ENCODE measurements around the gene AGAP9. TPM values are rescaled to one million over a fixed set of nuclear protein-coding genes. Genes with fewer than 3 reads are reported as not detected.
"Not testable (repeated sequence)": the region's sequence is repeated elsewhere in the genome, so short reads cannot be mapped to it uniquely, and the experiment has no call there.

The AGAP9 gene
- polyA plus RNA-seq, 1 donor from 2014 or later = 12.0 TPM

- not testable (repeated sequence) for H3K36me3 ChIP-seq (ENCODE audit: insufficient read depth, low read length); H3K9me3 ChIP-seq (ENCODE audit: low read length); H3K79me2 ChIP-seq (replicated peaks; ENCODE audit: insufficient read depth, low read length); H3K9ac ChIP-seq (ENCODE audit: low read length); H3K4me3 ChIP-seq (ENCODE audit: low read length); H3K9me2 ChIP-seq (ENCODE audit: insufficient read depth, low read length); H4K20me1 ChIP-seq (ENCODE audit: insufficient read depth); H2AFZ ChIP-seq (ENCODE audit: low read depth, low read length); H3K27me3 ChIP-seq (ENCODE audit: insufficient read depth, low read depth, low read length); H3K4me2 ChIP-seq (ENCODE audit: low read length); H3F3A ChIP-seq (ENCODE audit: insufficient read depth, low read length, poor library complexity, severe bottlenecking); H3K27ac ChIP-seq (ENCODE audit: low read length)
Observed at GRCh38 chr10:47478114-47478513, 45.3 kb downstream of the AGAP9 start.

GRCh38 chr10:47477078-47477477 is 46.4 kb downstream of the AGAP9 start:
- not testable (repeated sequence) for H3F3A ChIP-seq (ENCODE audit: insufficient read depth, low read length, poor library complexity, severe bottlenecking); H3K79me2 ChIP-seq (replicated peaks; ENCODE audit: insufficient read depth, low read length); H3K9me2 ChIP-seq (ENCODE audit: insufficient read depth, low read length); H3K36me3 ChIP-seq (ENCODE audit: insufficient read depth, low read length); H3K9ac ChIP-seq (ENCODE audit: low read length); H4K20me1 ChIP-seq (ENCODE audit: insufficient read depth); H2AFZ ChIP-seq (ENCODE audit: low read depth, low read length); H3K27me3 ChIP-seq (ENCODE audit: insufficient read depth, low read depth, low read length); H3K4me2 ChIP-seq (ENCODE audit: low read length); H3K4me3 ChIP-seq (ENCODE audit: low read length); H3K9me3 ChIP-seq (ENCODE audit: low read length); H3K27ac ChIP-seq (ENCODE audit: low read length)

- H3K9me3 ChIP-seq (ENCODE audit: low read length); H3K79me2 ChIP-seq (replicated peaks; ENCODE audit: insufficient read depth, low read length); H4K20me1 ChIP-seq (ENCODE audit: insufficient read depth); H3K9me2 ChIP-seq (ENCODE audit: insufficient read depth, low read length); H3K27ac ChIP-seq (ENCODE audit: low read length); H3K27me3 ChIP-seq (ENCODE audit: insufficient read depth, low read depth, low read length); H3K4me3 ChIP-seq (ENCODE audit: low read length); H3K9ac ChIP-seq (ENCODE audit: low read length); H3K4me2 ChIP-seq (ENCODE audit: low read length); H2AFZ ChIP-seq (ENCODE audit: low read depth, low read length); H3K36me3 ChIP-seq (ENCODE audit: insufficient read depth, low read length); H3F3A ChIP-seq (ENCODE audit: insufficient read depth, low read length, poor library complexity, severe bottlenecking): not testable (repeated sequence)
Observed at GRCh38 chr10:47475101-47475500, 48.3 kb downstream of the AGAP9 start.

GRCh38 chr10:47473516-47473915 is 49.9 kb downstream of the AGAP9 start:
- H3K79me2 ChIP-seq (replicated peaks; ENCODE audit: insufficient read depth, low read length); H3K4me2 ChIP-seq (ENCODE audit: low read length); H3F3A ChIP-seq (ENCODE audit: insufficient read depth, low read length, poor library complexity, severe bottlenecking): not testable (repeated sequence)

GRCh38 chr10:47472647-47473046 is 50.8 kb downstream of the AGAP9 start:
- not testable (repeated sequence) for H3K27me3 ChIP-seq (ENCODE audit: insufficient read depth, low read depth, low read length); H4K20me1 ChIP-seq (ENCODE audit: insufficient read depth); H3K9me3 ChIP-seq (ENCODE audit: low read length); H2AFZ ChIP-seq (ENCODE audit: low read depth, low read length); H3F3A ChIP-seq (ENCODE audit: insufficient read depth, low read length, poor library complexity, severe bottlenecking); H3K9ac ChIP-seq (ENCODE audit: low read length); H3K36me3 ChIP-seq (ENCODE audit: insufficient read depth, low read length); H3K79me2 ChIP-seq (replicated peaks; ENCODE audit: insufficient read depth, low read length); H3K4me3 ChIP-seq (ENCODE audit: low read length); H3K9me2 ChIP-seq (ENCODE audit: insufficient read depth, low read length); H3K4me2 ChIP-seq (ENCODE audit: low read length); H3K27ac ChIP-seq (ENCODE audit: low read length)

More at GRCh38 chr10:47473516-47473915, 49.9 kb downstream of the AGAP9 start:
- not testable (repeated sequence) for H4K20me1 ChIP-seq (ENCODE audit: insufficient read depth); H3K27me3 ChIP-seq (ENCODE audit: insufficient read depth, low read depth, low read length); H3K4me3 ChIP-seq (ENCODE audit: low read length); H2AFZ ChIP-seq (ENCODE audit: low read depth, low read length); H3K9me2 ChIP-seq (ENCODE audit: insufficient read depth, low read length); H3K27ac ChIP-seq (ENCODE audit: low read length); H3K9me3 ChIP-seq (ENCODE audit: low read length); H3K36me3 ChIP-seq (ENCODE audit: insufficient read depth, low read length); H3K9ac ChIP-seq (ENCODE audit: low read length)

- H2AFZ ChIP-seq (ENCODE audit: low read depth, low read length); H3K9ac ChIP-seq (ENCODE audit: low read length); H4K20me1 ChIP-seq (ENCODE audit: insufficient read depth); H3K9me2 ChIP-seq (ENCODE audit: insufficient read depth, low read length); H3K36me3 ChIP-seq (ENCODE audit: insufficient read depth, low read length); H3K27me3 ChIP-seq (ENCODE audit: insufficient read depth, low read depth, low read length); H3F3A ChIP-seq (ENCODE audit: insufficient read depth, low read length, poor library complexity, severe bottlenecking); H3K27ac ChIP-seq (ENCODE audit: low read length); H3K4me3 ChIP-seq (ENCODE audit: low read length); H3K4me2 ChIP-seq (ENCODE audit: low read length); H3K79me2 ChIP-seq (replicated peaks; ENCODE audit: insufficient read depth, low read length); H3K9me3 ChIP-seq (ENCODE audit: low read length): not testable (repeated sequence)
Observed at GRCh38 chr10:47472072-47472471, 51.4 kb downstream of the AGAP9 start.

GRCh38 chr10:47468731-47469528 is 54.5 kb downstream of the AGAP9 start:
- not testable (repeated sequence) for H3K27ac ChIP-seq (ENCODE audit: low read length); H3K9me3 ChIP-seq (ENCODE audit: low read length); H3K36me3 ChIP-seq (ENCODE audit: insufficient read depth, low read length)

GRCh38 chr10:47467957-47468356 is 55.5 kb downstream of the AGAP9 start:
- not testable (repeated sequence) for H4K20me1 ChIP-seq (ENCODE audit: insufficient read depth); H3K27ac ChIP-seq (ENCODE audit: low read length); H3K36me3 ChIP-seq (ENCODE audit: insufficient read depth, low read length); H3K27me3 ChIP-seq (ENCODE audit: insufficient read depth, low read depth, low read length); H3K4me2 ChIP-seq (ENCODE audit: low read length); H3K9me3 ChIP-seq (ENCODE audit: low read length); H3K9ac ChIP-seq (ENCODE audit: low read length); H3K9me2 ChIP-seq (ENCODE audit: insufficient read depth, low read length); H3K79me2 ChIP-seq (replicated peaks; ENCODE audit: insufficient read depth, low read length); H2AFZ ChIP-seq (ENCODE audit: low read depth, low read length); H3F3A ChIP-seq (ENCODE audit: insufficient read depth, low read length, poor library complexity, severe bottlenecking); H3K4me3 ChIP-seq (ENCODE audit: low read length)

More at GRCh38 chr10:47468731-47469528, 54.5 kb downstream of the AGAP9 start:
- H3K4me2 ChIP-seq (ENCODE audit: low read length); H2AFZ ChIP-seq (ENCODE audit: low read depth, low read length); H4K20me1 ChIP-seq (ENCODE audit: insufficient read depth); H3K9me2 ChIP-seq (ENCODE audit: insufficient read depth, low read length); H3K27me3 ChIP-seq (ENCODE audit: insufficient read depth, low read depth, low read length); H3K79me2 ChIP-seq (replicated peaks; ENCODE audit: insufficient read depth, low read length); H3K4me3 ChIP-seq (ENCODE audit: low read length); H3F3A ChIP-seq (ENCODE audit: insufficient read depth, low read length, poor library complexity, severe bottlenecking); H3K9ac ChIP-seq (ENCODE audit: low read length): not testable (repeated sequence)

All from neural cell (in vitro differentiated cells).